Transverse colon (tissue), 4 donors: Measurements from ENCODE around the gene SLC24A4.

ENCODE experiments used
- EP300 ChIP-seq: sonication (generic); formaldehyde crosslinking; IDR thresholded peaks from one replicate; pipeline ENCODE4 v1.6.1; 2017; ENCODE audit warnings: antibody characterized with exemption, low read depth
- POLR2A ChIP-seq: fragments of 450-650 bp; IDR thresholded peaks from one replicate; pipeline ENCODE4 v1.6.1; 2016; ENCODE audit warnings: antibody characterized with exemption, mild to moderate bottlenecking, moderate library complexity
- POLR2AphosphoS5 ChIP-seq, 3 donors: sonication (generic); formaldehyde crosslinking; IDR thresholded peaks; one replicate each; pipeline ENCODE4 v1.6.1; 2016; ENCODE audit warnings: antibody characterized with exemption in 3 of 3
- TF ChIP-seq, protein P1 (sequence below), 5 experiments: fragments of 200-600 bp in 3 of 5; fragments of 450-650 bp in 2 of 5; sonication (generic) in 3 of 5; IDR thresholded peaks; 1 replicate in 2 of 5; 2 replicates in 3 of 5; pipeline ENCODE4 v1.5.1; 2016 to 2017; ENCODE audit warnings: antibody characterized with exemption in 5 of 5, inconsistent platforms in 3 of 5, mild to moderate bottlenecking in 2 of 5, moderate library complexity in 1 of 5

- TF ChIP-seq, protein P1, sequence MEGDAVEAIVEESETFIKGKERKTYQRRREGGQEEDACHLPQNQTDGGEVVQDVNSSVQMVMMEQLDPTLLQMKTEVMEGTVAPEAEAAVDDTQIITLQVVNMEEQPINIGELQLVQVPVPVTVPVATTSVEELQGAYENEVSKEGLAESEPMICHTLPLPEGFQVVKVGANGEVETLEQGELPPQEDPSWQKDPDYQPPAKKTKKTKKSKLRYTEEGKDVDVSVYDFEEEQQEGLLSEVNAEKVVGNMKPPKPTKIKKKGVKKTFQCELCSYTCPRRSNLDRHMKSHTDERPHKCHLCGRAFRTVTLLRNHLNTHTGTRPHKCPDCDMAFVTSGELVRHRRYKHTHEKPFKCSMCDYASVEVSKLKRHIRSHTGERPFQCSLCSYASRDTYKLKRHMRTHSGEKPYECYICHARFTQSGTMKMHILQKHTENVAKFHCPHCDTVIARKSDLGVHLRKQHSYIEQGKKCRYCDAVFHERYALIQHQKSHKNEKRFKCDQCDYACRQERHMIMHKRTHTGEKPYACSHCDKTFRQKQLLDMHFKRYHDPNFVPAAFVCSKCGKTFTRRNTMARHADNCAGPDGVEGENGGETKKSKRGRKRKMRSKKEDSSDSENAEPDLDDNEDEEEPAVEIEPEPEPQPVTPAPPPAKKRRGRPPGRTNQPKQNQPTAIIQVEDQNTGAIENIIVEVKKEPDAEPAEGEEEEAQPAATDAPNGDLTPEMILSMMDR (IDR thresholded peaks at IDR 0.05) = no peak
- no peak for TF ChIP-seq POLR2A
- TF ChIP-seq EP300 = no peak
- no peak for TF ChIP-seq POLR2AphosphoS5 (IDR thresholded peaks at IDR 0.05)
Observed at GRCh38 chr14:92471919-92472318, 149.0 kb downstream of the SLC24A4 start.
